GM06990 (cell line): Measurements from ENCODE around the gene SAMD8.
A peak's percentile ranks its signal among the peaks of the same experiment; 100 is the strongest.

ENCODE experiments used
- DNase-seq: peaks from one replicate; pipeline ENCODE4 v3.0.0-alpha.2; 2011; ENCODE audit not compliant: insufficient read length; ENCODE audit errors: extremely low read depth
- H3K27me3 ChIP-seq: replicated peaks from 2 replicates; pipeline ENCODE4 v1.6.0; 2011; ENCODE audit warnings: low read length; ENCODE audit not compliant: control insufficient read depth, insufficient read depth
- H3K36me3 ChIP-seq: 2 replicates; pipeline ENCODE4 v1.5.1; 2011; ENCODE audit warnings: low read length; ENCODE audit not compliant: control insufficient read depth, insufficient read depth
- H3K4me3 ChIP-seq: replicated peaks from 2 replicates; pipeline ENCODE4 v1.5.1; 2011; ENCODE audit warnings: low read depth, mild to moderate bottlenecking, control low read depth, low read length
- CTCF ChIP-seq: IDR thresholded peaks from 2 replicates; pipeline ENCODE4 v1.5.1; 2011; ENCODE audit warnings: low read length, control low read depth, mild to moderate bottlenecking, inconsistent platforms; ENCODE audit not compliant: insufficient read depth, poor library complexity, severe bottlenecking

Gene SAMD8

GRCh38 chr10:75097666-75098285 lies 13.7 kb upstream of the SAMD8 start:
- Histone ChIP-seq H3K36me3 (no peaks in the 10 kb centered on the region), H3K27me3 (no peaks in the 10 kb centered on the region), H3K4me3 (no peak overlapping the region)
- TF ChIP-seq CTCF: peak; percentile 25
- no peak for DNase-seq

- no peaks in the 10 kb centered on the region for H3K27me3 ChIP-seq
- DNase-seq: no peak
- no peak for TF ChIP-seq CTCF
- no peak overlapping the region for H3K4me3 ChIP-seq
- H3K36me3 ChIP-seq: no peaks in the 10 kb centered on the region
Measured at GRCh38 chr10:75098902-75099673, 12.4 kb upstream of the SAMD8 start.

GRCh38 chr10:75099952-75100763 lies 11.3 kb upstream of the SAMD8 start:
- H3K4me3 ChIP-seq: no peak overlapping the region
- peak; percentile 69 for DNase-seq
- H3K27me3 ChIP-seq: no peaks in the 10 kb centered on the region
- TF ChIP-seq CTCF: peak; percentile 96
- no peaks in the 10 kb centered on the region for H3K36me3 ChIP-seq

GRCh38 chr10:75100764-75101291 lies 10.6 kb upstream of the SAMD8 start:
- Histone ChIP-seq H3K36me3 (no peaks in the 10 kb centered on the region), H3K27me3 (no peaks in the 10 kb centered on the region), H3K4me3 (no peak overlapping the region)
- TF ChIP-seq CTCF: no peak
- DNase-seq: no peak

- Histone ChIP-seq H3K36me3 (no peaks in the 10 kb centered on the region), H3K27me3 (no peaks in the 10 kb centered on the region), H3K4me3 (no peak overlapping the region)
- DNase-seq: no peak
- TF ChIP-seq CTCF: no peak
Measured at GRCh38 chr10:75101416-75102251, 9.8 kb upstream of the SAMD8 start.
